K562 (cell line): ENCODE results near the gene AP5Z1.

ENCODE experiments used
- CHD4 ChIP-seq: fragments of 200-600 bp; sonication (generic); IDR thresholded peaks from 3 replicates; pipeline ENCODE4 v1.6.1; 2012; ENCODE audit warnings: low read depth, mild to moderate bottlenecking, mixed read lengths, low read length, inconsistent platforms; ENCODE audit not compliant: insufficient read depth, insufficient replicate concordance, poor library complexity, severe bottlenecking
- CTCF ChIP-seq, 3 experiments: IDR thresholded peaks in 2 of 3; conservative IDR thresholded peaks in 1 of 3; 2 replicates each; pipeline ENCODE4 v1.5.1; 2011 to 2012; ENCODE audit warnings: low read length in 3 of 3, mild to moderate bottlenecking in 3 of 3, control low read depth in 2 of 3, improper control_type of control experiment in 1 of 3, inconsistent platforms in 1 of 3, low read depth in 1 of 3, mixed read lengths in 1 of 3, moderate library complexity in 1 of 3; ENCODE audit not compliant: insufficient read depth in 2 of 3
- HCFC1 ChIP-seq: IDR thresholded peaks from 2 replicates; pipeline ENCODE4 v1.6.1; 2012; ENCODE audit warnings: low read depth, low read length, improper control_type of control experiment
- PML ChIP-seq: IDR thresholded peaks from 2 replicates; pipeline ENCODE4 v1.6.1; 2012; ENCODE audit warnings: low read length, inconsistent platforms
- POLR2A ChIP-seq: fragments of 450-650 bp; conservative IDR thresholded peaks from 2 replicates; pipeline ENCODE4 v1.6.1; 2016
- PYGO2 ChIP-seq: fragments of 450-650 bp; IDR thresholded peaks from 2 replicates; pipeline ENCODE4 v1.6.1; 2016; ENCODE audit warnings: mild to moderate bottlenecking, missing genetic modification characterization, moderate library complexity, missing compliant biosample characterization
- RAD21 ChIP-seq, 2 experiments: fragments of 250-450 bp in 1 of 2; fragments of 450-650 bp in 1 of 2; sonication (Bioruptor Pico) in 1 of 2; formaldehyde crosslinking in 1 of 2; IDR thresholded peaks in 1 of 2; conservative IDR thresholded peaks in 1 of 2; 2 replicates each; pipeline versions ENCODE4 v1.4.0 to v1.8.0; 2020 to 2022; ENCODE audit warnings: mild to moderate bottlenecking in 2 of 2, moderate library complexity in 1 of 2
- SIN3B ChIP-seq: fragments of 450-650 bp; IDR thresholded peaks from 2 replicates; pipeline ENCODE4 v1.6.1; 2017; ENCODE audit warnings: low read depth, mild to moderate bottlenecking, moderate library complexity
- SMARCA4 ChIP-seq: fragments of 450-650 bp; IDR thresholded peaks from 2 replicates; pipeline ENCODE4 v1.6.1; 2016
- ZZZ3 ChIP-seq: fragments of 450-650 bp; IDR thresholded peaks from 2 replicates; pipeline ENCODE4 v1.6.1; 2016; ENCODE audit warnings: antibody characterized with exemption, mild to moderate bottlenecking, moderate library complexity
- TF ChIP-seq, protein P1 (sequence below): sonication (generic); formaldehyde crosslinking; IDR thresholded peaks from 2 replicates; pipeline ENCODE4 v1.9.0; 2022; ENCODE audit warnings: mild to moderate bottlenecking, missing genetic modification reagents
- TF ChIP-seq, protein P2 (sequence below), 2 experiments: fragments of 450-650 bp in 1 of 2; sonication (generic) in 1 of 2; formaldehyde crosslinking; conservative IDR thresholded peaks; 2 replicates each; pipeline versions ENCODE4 v1.4.0 to v1.8.1; 2020 to 2022; ENCODE audit warnings: mild to moderate bottlenecking in 1 of 2, missing genetic modification reagents in 1 of 2

DNA sequence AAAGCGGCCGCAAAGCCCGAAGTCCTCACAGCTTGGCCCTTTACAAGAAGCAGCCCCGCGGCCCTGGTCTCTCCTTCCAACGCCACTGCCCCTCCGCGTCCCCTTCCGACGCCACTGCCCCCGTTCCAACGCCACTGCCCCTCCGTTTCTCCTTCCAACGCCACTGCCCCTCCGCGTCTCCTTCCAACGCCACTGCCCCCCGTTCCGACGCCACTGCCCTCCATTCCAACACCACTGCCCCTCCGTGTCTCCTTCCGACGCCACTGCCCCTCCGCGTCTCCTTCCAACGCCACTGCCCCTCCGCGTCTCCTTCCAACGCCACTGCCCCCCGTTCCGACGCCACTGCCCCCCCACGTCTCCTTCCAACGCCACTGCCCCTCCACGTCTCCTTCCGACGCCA is 33.1 kb downstream of the AP5Z1 start:
- TF ChIP-seq, protein P1, sequence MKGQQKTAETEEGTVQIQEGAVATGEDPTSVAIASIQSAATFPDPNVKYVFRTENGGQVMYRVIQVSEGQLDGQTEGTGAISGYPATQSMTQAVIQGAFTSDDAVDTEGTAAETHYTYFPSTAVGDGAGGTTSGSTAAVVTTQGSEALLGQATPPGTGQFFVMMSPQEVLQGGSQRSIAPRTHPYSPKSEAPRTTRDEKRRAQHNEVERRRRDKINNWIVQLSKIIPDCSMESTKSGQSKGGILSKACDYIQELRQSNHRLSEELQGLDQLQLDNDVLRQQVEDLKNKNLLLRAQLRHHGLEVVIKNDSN, result no peak
- no peak for TF ChIP-seq RAD21 (CRISPR knock-in tag; conservative IDR thresholded peaks at IDR 0.05 in 1 of 2, IDR thresholded peaks at IDR 0.05 in 1 of 2)
- no peak for TF ChIP-seq PML
- TF ChIP-seq, protein P2, sequence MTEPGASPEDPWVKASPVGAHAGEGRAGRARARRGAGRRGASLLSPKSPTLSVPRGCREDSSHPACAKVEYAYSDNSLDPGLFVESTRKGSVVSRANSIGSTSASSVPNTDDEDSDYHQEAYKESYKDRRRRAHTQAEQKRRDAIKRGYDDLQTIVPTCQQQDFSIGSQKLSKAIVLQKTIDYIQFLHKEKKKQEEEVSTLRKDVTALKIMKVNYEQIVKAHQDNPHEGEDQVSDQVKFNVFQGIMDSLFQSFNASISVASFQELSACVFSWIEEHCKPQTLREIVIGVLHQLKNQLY (CRISPR knock-in tag; conservative IDR thresholded peaks at IDR 0.05), result no peak
- TF ChIP-seq PYGO2 (tag), result no peak
- TF ChIP-seq SMARCA4, result no peak
- no peak for TF ChIP-seq CHD4
- TF ChIP-seq SIN3B, result no peak
- no peak for TF ChIP-seq HCFC1
- TF ChIP-seq POLR2A, result no peak
- no peak for TF ChIP-seq ZZZ3
- TF ChIP-seq CTCF (IDR thresholded peaks at IDR 0.05 in 2 of 3, conservative IDR thresholded peaks at IDR 0.05 in 1 of 3; ENCODE audit: insufficient read depth in 2 of 3, low read depth in 1 of 3, low read length in 3 of 3), result no peak
